Activated CD4-positive, CD25-positive, alpha-beta regulatory T cell treated with anti-CD3 and anti-CD28 coated beads, Interleukin-2, amount 50 U/mL, for 16 hours (primary cell): ENCODE data around the gene MICAL1.

Experiments
- DNase-seq: peaks from one replicate; pipeline ENCODE4 v3.0.0-alpha.2; 2020; ENCODE audit warnings: low read depth, low spot score

MICAL1 gene, protein sequence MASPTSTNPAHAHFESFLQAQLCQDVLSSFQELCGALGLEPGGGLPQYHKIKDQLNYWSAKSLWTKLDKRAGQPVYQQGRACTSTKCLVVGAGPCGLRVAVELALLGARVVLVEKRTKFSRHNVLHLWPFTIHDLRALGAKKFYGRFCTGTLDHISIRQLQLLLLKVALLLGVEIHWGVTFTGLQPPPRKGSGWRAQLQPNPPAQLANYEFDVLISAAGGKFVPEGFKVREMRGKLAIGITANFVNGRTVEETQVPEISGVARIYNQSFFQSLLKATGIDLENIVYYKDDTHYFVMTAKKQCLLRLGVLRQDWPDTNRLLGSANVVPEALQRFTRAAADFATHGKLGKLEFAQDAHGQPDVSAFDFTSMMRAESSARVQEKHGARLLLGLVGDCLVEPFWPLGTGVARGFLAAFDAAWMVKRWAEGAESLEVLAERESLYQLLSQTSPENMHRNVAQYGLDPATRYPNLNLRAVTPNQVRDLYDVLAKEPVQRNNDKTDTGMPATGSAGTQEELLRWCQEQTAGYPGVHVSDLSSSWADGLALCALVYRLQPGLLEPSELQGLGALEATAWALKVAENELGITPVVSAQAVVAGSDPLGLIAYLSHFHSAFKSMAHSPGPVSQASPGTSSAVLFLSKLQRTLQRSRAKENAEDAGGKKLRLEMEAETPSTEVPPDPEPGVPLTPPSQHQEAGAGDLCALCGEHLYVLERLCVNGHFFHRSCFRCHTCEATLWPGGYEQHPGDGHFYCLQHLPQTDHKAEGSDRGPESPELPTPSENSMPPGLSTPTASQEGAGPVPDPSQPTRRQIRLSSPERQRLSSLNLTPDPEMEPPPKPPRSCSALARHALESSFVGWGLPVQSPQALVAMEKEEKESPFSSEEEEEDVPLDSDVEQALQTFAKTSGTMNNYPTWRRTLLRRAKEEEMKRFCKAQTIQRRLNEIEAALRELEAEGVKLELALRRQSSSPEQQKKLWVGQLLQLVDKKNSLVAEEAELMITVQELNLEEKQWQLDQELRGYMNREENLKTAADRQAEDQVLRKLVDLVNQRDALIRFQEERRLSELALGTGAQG

GRCh38 chr6:109455437-109456110 lies at the start of gene MICAL1:
MICAL1 (minus strand) TSS chr6:109455772; CDS start chr6:109454196, 1,576 bp downstream.
- DNase-seq, result peak; percentile 52

- DNase-seq, result no peak
Observed at GRCh38 chr6:109503327-109504224, 48.0 kb upstream of the MICAL1 start.

DNA sequence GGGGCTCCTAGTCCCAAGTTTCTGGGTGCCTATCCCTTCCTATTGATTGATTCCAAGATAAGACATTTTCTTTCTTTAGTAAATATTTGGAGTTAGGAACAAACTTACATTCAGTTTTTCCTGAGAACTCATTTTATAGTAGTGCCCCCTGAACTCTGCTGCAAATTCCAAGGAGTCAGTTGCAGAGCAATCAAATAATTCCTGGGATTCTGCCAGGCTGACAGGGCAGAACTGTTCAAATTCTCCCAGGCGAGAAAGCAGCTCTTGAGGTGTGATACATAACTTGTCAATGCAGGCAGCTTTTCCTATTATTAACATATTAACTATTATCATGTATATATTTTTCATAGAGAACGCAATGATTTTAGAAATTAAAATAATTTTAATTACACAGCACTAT lies 43.4 kb upstream of the MICAL1 start:
- DNase-seq, result no peak

DNA sequence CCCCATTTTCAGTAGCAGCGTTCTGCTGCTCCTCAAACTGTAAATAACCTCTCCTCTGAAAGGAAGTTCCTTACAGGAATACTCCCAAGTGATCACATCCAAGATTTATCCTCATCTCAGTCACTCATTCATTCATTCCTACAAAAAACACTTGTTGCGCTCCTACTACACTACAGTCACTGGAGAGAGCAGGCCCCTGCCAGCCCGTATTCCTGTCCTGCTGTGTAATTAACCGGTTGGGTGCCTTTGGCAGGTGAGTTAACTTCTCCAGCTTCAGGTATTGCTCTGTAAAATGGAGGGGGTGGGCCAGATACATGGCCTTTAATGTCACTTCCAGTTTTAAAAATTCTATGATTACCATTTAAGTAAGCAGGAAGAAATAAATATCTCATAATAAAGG lies 42.5 kb upstream of the MICAL1 start:
- DNase-seq, result no peak

DNA sequence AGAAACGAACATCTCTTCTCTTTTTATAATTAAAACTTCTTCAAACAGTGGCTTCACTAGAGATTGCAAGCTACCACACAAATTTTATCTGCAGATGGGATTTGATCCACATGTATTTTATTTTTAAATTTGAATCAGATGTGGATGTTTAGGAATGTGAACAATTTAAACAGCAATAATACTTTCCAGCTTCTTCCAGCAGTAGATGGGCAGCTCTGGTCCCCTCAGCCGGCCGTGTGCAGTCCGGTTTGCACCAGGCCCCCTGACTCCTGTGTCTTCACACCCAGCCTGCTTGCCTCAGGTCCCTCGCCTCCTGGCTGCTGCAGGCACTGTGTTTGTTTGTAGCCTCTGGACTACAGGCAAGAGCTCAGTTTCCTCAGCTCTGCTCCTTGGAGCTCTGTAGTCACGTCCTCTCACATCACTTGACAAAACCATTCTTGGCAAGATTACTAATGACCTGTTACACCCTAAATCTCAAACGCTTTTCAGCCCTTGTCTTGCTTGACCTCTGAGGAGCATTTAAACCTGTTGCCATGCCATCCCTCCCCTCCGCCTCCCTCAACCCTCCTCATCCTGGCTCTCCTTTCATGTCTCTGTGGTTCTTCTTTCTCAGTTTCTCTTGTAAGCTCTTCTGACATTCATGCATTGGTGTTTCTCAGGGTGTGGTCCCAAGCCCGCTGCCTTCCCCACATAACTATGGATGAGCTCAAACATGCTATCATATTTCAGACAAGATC lies 40.6 kb upstream of the MICAL1 start:
- DNase-seq, result no peak

DNA sequence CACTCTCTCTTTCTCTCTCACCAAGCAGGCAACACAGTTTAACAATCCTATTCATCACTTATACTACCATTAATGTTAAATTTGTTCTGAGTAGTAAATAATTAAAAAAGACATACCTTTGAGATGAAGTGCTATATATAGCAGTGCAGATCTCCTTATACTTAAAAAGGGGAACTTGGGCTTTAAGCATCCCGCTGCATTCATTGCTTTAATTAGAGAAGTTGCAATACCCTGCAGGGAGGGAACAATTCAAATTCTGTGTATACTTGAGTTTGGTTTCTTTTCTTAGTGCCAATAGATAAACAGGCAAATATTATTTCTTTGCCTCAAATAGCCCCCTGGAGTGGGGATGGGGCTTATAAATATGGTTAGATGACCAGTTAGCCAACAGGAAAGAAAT lies 38.3 kb upstream of the MICAL1 start:
- DNase-seq, result no peak

DNA sequence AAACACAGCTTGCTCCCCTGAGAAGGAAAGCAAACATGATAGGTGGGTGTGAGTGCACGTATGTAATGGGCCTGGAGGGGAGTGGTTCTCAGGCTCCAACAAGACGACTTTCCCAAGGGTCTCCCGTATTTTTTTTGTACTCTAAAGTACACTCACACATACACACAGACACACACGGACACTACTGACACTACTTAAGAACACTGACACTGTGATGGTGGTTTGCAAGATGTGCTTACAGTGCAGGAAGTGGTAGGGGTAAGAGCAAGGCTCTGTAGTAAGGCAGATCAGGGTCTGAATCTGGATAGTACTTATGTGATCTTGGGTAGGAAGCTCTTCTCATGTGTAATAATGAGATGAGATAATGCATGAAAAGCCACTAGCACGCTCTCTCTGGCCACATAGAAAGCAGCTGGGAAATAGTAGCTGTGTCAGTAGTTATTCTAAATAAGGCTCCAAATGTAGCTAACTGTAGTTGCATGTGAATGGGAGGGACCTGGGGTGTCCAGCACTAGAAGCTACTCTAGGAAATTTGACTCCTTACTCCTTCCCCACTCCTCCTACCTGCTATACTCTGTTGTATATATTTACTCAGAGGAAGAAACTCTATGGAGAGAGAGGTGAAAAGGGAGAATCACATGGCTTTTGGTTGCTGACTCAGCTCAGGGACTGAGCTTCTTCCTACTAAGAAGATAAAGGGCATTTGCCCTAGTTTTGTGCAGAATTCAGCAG lies 35.8 kb upstream of the MICAL1 start:
- DNase-seq, result no peak

DNA sequence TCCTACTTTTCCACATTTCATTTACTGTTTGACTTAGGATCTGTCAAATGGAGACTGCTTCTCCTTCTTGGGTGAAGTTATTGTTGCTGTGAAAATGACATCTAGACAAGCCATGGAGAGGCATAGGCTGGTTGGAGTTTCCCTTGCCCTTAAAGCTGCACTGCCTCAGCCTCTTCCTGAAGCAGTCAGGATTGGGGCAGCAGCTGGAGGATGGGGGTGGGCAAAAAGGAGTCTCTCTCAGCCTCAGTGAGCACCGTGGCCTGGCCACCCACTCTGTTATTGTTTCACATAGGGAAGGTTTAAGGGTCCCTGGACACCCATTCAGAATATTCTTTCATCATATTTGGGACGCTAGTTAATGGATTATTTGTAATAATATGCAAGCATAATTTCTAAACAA lies 35.1 kb upstream of the MICAL1 start:
- DNase-seq, result no peak

DNA sequence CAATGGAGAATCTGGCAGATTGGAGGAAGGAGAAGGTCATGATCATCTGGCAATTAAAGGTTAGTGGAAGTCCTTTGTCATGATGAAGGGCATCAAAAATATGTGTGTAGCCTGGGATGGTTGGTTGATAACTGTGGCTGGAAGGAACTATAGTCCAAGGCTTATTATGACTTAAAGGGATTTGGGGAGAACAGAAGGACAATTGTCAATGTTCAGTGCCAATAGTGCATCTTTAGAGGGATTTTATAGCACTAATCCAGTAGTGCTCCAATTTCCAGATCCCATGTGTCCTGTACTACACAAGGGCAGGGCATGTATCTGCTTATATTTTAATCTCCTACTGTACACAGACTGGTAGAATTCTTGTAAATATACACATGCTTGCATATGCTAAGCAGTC lies 32.4 kb upstream of the MICAL1 start:
- DNase-seq, result no peak

DNA sequence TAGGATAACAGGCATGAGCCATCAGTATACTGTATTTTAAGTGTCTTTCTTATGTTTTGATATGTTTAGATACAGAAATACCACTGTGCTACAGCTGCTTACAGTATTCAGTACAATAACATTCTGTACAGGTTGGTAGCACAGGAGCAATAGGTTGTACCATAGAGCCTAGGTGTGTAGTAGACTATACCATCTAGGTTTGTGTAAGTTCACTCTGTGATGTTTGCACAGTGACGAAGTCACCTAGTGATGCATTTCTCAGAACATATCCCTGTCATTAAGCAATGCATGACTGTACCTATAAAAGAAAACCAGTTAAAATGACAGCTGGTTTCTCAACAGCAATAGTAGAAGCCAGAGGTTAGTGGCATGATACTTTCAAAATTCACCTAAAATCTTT lies 30.5 kb upstream of the MICAL1 start:
- DNase-seq, result no peak

- DNase-seq, result no peak
Observed at GRCh38 chr6:109485266-109485935, 29.8 kb upstream of the MICAL1 start.

DNA sequence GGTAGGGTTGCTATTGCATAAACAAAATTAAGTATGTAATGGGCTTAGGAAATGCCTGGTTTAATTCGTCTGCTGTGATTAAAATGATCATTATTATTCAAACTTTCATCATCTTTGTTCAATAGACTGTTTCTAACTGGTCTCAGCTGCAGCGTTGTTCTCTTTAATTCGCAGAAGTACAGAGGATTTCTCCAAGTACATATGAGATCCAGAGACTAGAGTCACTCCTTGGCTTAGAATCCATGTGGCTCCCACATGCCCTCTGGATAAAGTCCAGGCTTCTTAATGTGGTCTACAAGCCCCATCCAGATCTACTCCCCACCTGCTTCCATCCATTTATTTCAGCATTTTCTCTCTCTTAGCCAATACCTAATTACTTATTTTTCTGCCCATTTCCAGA lies 28.6 kb upstream of the MICAL1 start:
- DNase-seq, result no peak

DNA sequence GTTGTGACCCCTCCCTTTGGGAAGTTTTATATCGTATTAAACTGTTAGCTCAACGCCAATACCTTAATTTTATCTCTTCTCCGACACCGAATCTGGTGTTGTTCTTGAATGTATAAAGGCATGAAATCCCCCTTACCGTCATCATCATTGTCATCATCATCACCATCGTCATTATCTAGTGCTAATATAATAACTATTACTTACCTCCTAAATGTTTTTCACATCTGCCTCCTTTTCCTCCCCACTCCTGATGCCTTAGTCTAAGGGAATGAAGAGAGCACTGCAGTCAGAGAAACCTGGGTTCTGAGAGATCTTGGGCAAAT lies 28.1 kb upstream of the MICAL1 start:
- no peak for DNase-seq

- peak; percentile 82 for DNase-seq
Observed at GRCh38 chr6:109482905-109483734, 27.5 kb upstream of the MICAL1 start, which contains the start of gene ZBTB24. ZBTB24 (minus strand) TSS chr6:109483219; CDS start chr6:109482026, 1,193 bp downstream.

GRCh38 chr6:109480993-109481480 lies 25.5 kb upstream of the MICAL1 start:
- DNase-seq, result no peak

- no peak for DNase-seq
Observed at GRCh38 chr6:109478841-109479624, 23.5 kb upstream of the MICAL1 start.

GRCh38 chr6:109478222-109478805 lies 22.7 kb upstream of the MICAL1 start:
- no peak for DNase-seq
